K562 (cell line): ENCODE results near the gene OSBPL7. TPM values are rescaled to one million over a fixed set of nuclear protein-coding genes. Genes with fewer than 3 reads are reported as not detected.

Experiments
- ARID4B ChIP-seq: sonication (generic); formaldehyde crosslinking; IDR thresholded peaks from 2 replicates; pipeline ENCODE4 v1.8.0; 2022; ENCODE audit warnings: mild to moderate bottlenecking, missing genetic modification reagents
- ATF1 ChIP-seq, 2 experiments: fragments of 450-650 bp in 1 of 2; IDR thresholded peaks; 2 replicates each; pipeline ENCODE4 v1.6.1; 2016; ENCODE audit warnings: missing compliant biosample characterization in 1 of 2, missing genetic modification characterization in 1 of 2
- ATF6 ChIP-seq: sonication (generic); formaldehyde crosslinking; IDR thresholded peaks from 2 replicates; pipeline ENCODE4 v1.4.0; 2020; ENCODE audit warnings: mild to moderate bottlenecking, missing genetic modification reagents
- BRCA1 ChIP-seq, 2 experiments: fragments of 450-650 bp in 1 of 2; sonication (generic) in 1 of 2; formaldehyde crosslinking in 1 of 2; IDR thresholded peaks; 2 replicates each; pipeline versions ENCODE4 v1.5.0 to v1.6.1; 2017 to 2020; ENCODE audit warnings: mild to moderate bottlenecking in 1 of 2, missing genetic modification reagents in 1 of 2
- CBFA2T2 ChIP-seq: fragments of 450-650 bp; conservative IDR thresholded peaks from 2 replicates; pipeline ENCODE4 v1.6.1; 2017; ENCODE audit warnings: mild to moderate bottlenecking
- CXXC5 ChIP-seq: fragments of 250-450 bp; sonication (Bioruptor Pico); IDR thresholded peaks from 2 replicates; pipeline ENCODE4 v1.8.0; 2022; ENCODE audit warnings: inconsistent platforms, mild to moderate bottlenecking, moderate library complexity
- E4F1 ChIP-seq: fragments of 250-450 bp; sonication (Bioruptor Pico); IDR thresholded peaks from 2 replicates; pipeline ENCODE4 v1.5.0; 2021; ENCODE audit warnings: mild to moderate bottlenecking, borderline replicate concordance
- JUN ChIP-seq, 2 experiments: sonication (generic) in 1 of 2; formaldehyde crosslinking in 1 of 2; IDR thresholded peaks; 2 replicates each; pipeline versions ENCODE4 v1.6.1 to v1.8.0; 2012 to 2022; ENCODE audit warnings: borderline replicate concordance in 2 of 2, mild to moderate bottlenecking in 2 of 2, improper control_type of control experiment in 1 of 2, low read depth in 1 of 2, low read length in 1 of 2, missing genetic modification reagents in 1 of 2
- MLLT1 ChIP-seq, 2 experiments: fragments of 450-650 bp; IDR thresholded peaks; 2 replicates each; pipeline ENCODE4 v1.6.1; 2016
- MTA2 ChIP-seq: fragments of 450-650 bp; IDR thresholded peaks from 2 replicates; pipeline ENCODE4 v1.6.1; 2016; ENCODE audit warnings: low read depth
- RUNX1 ChIP-seq: sonication (generic); IDR thresholded peaks from 2 replicates; pipeline ENCODE4 v1.6.1; 2016; ENCODE audit warnings: antibody characterized with exemption, low read depth
- SNIP1 ChIP-seq: fragments of 450-650 bp; IDR thresholded peaks from 2 replicates; pipeline ENCODE4 v1.7.1; 2017; ENCODE audit warnings: low read depth, mild to moderate bottlenecking
- TAF1 ChIP-seq: IDR thresholded peaks from 2 replicates; pipeline ENCODE4 v1.6.1; 2011; ENCODE audit warnings: mild to moderate bottlenecking, low read length, moderate library complexity; ENCODE audit not compliant: insufficient read depth, control insufficient read depth, severe bottlenecking; ENCODE audit errors: extremely low read depth
- ZNF23 ChIP-seq: fragments of 250-450 bp; sonication (Bioruptor Pico); IDR thresholded peaks from 2 replicates; pipeline ENCODE4 v1.4.0; 2020; ENCODE audit warnings: mild to moderate bottlenecking
- ZNF586 ChIP-seq: fragments of 450-650 bp; formaldehyde crosslinking; conservative IDR thresholded peaks from 2 replicates; pipeline ENCODE4 v1.4.0; 2020; ENCODE audit warnings: mild to moderate bottlenecking, moderate library complexity
- polyA plus RNA-seq, 8 experiments: library from polyadenylated mRNA; depleted of rRNA in 4 of 8; stranded (reverse) in 5 of 8; unstranded in 3 of 8; fragments of >200 nt; fragmentation: Nextera tagmentation in 2 of 8; fragmentation: Illumina TruSeq in 1 of 8; extraction: Ambion mirVana in 2 of 8; extraction: Trizol in 1 of 8; gene quantifications; 2 replicates each; pipeline versions ENCODE4 v1.2.1 to v1.2.3, GENCODE V29; 2011 to 2014; ENCODE audit warnings: inconsistent platforms in 1 of 8, missing spikeins in 1 of 8
- total RNA-seq, 7 experiments: library from RNA; depleted of rRNA in 6 of 7; stranded (reverse); fragments of >200 nt in 6 of 7; fragmentation: Illumina TruSeq in 2 of 7; extraction: Trizol in 2 of 7; gene quantifications; 2 replicates each; pipeline versions ENCODE4 v1.2.1 to v1.2.3, GENCODE V29; 2011 to 2021; ENCODE audit warnings: low replicate concordance in 1 of 7

Gene OSBPL7
- total and polyA plus RNA-seq, 9 of the 15 experiments (the other 6 are each of a cell fraction or from before 2014, with no cell fraction given): 0.32 to 11.9 (median 5.8) TPM

GRCh38 chr17:47866941-47867340 is 45.3 kb upstream of the OSBPL7 start (continued):
- TF ChIP-seq E4F1 (CRISPR knock-in tag): no peak
- no peak for TF ChIP-seq ARID4B (CRISPR knock-in tag)
- no peak for TF ChIP-seq ATF6
- peak; percentile 51 for TF ChIP-seq ATF1 (CRISPR knock-in tag; IDR thresholded peaks at IDR 0.05)
- peak; percentile 99 for TF ChIP-seq ATF1 (tag; IDR thresholded peaks at IDR 0.05)
- no peak for TF ChIP-seq ZNF23
- peak; percentile 87; the same call in 1 of the 2 replicates for TF ChIP-seq RUNX1
- TF ChIP-seq BRCA1 (IDR thresholded peaks at IDR 0.05): no peak
- no peak for TF ChIP-seq BRCA1 (CRISPR knock-in tag; IDR thresholded peaks at IDR 0.05)
- TF ChIP-seq SNIP1: no peak
- peak; percentile 98 for TF ChIP-seq JUN (IDR thresholded peaks at IDR 0.05; ENCODE audit: borderline replicate concordance, low read depth, low read length)
- peak; percentile 82; the same call in 1 of the 2 replicates for TF ChIP-seq JUN (CRISPR knock-in tag; IDR thresholded peaks at IDR 0.05; ENCODE audit: borderline replicate concordance)
- peak in 1 of 2 experiments; percentile 46; a peak in 2 of 4 replicates for TF ChIP-seq MLLT1 (IDR thresholded peaks at IDR 0.05)
- peak; percentile 99 for TF ChIP-seq MTA2
- TF ChIP-seq TAF1: peak; percentile 54
- no peak for TF ChIP-seq ZNF586
- peak; percentile 99 for TF ChIP-seq CBFA2T2
- TF ChIP-seq CXXC5 (CRISPR knock-in tag): peak; percentile 95
